Activated CD8-positive, alpha-beta T cell treated with anti-CD3 and anti-CD28 coated beads for 36 hours (primary cell): ENCODE data around the gene KLF1. TPM values are rescaled to one million over a fixed set of nuclear protein-coding genes. Genes with fewer than 3 reads are reported as not detected.
A peak's percentile ranks its signal among the peaks of the same experiment; 100 is the strongest.

Source experiments
- ATAC-seq: fragments of 200-7000 bp; cut with Tn5 transposase; one replicate; pipeline ENCODE4 v1.10.0; 2021; ENCODE audit warnings: mild to moderate bottlenecking, moderate library complexity
- CTCF ChIA-PET: fragments of 350-600 bp; sonication (Branson Sonifier 250); formaldehyde crosslinking; loops from one replicate; lab custom pipeline; 2021; ENCODE audit warnings: antibody characterized with exemption; lab: Charles Lee
- POLR2A ChIA-PET: fragments of 350-600 bp; sonication (Branson Sonifier 250); formaldehyde crosslinking; loops from one replicate; lab custom pipeline; 2021; ENCODE audit warnings: antibody characterized with exemption; lab: Charles Lee
- DNase-seq: peaks from one replicate; pipeline ENCODE4 v3.0.0-alpha.2; 2020
- H3K27ac Mint-ChIP-seq: one replicate; pipeline ENCODE4 v1.8.0; 2021; ENCODE audit warnings: mild to moderate bottlenecking, mixed read lengths
- H3K27me3 Mint-ChIP-seq: one replicate; pipeline ENCODE4 v1.8.0; 2021; ENCODE audit warnings: mixed read lengths
- H3K36me3 Mint-ChIP-seq: one replicate; pipeline ENCODE4 v1.8.0; 2021; ENCODE audit warnings: low read depth, mixed read lengths
- H3K4me1 Mint-ChIP-seq: one replicate; pipeline ENCODE4 v1.8.0; 2021; ENCODE audit warnings: low read depth, mixed read lengths
- H3K4me3 Mint-ChIP-seq: one replicate; pipeline ENCODE4 v1.8.0; 2021; ENCODE audit warnings: mild to moderate bottlenecking, moderate library complexity, mixed read lengths
- H3K9me3 Mint-ChIP-seq: one replicate; pipeline ENCODE4 v1.8.0; 2021; ENCODE audit warnings: mixed read lengths
- intact Hi-C: fragments of 100-400 bp; cut with micrococcal nuclease; formaldehyde crosslinking; loops from one replicate; pipeline ENCODE4 v1.10.0; 2022
- total RNA-seq, 2 experiments: library from RNA; stranded (reverse); gene quantifications; one replicate each; pipeline ENCODE4 v1.2.3, GENCODE V29; 2021
- TF ChIP-seq, protein P1 (sequence below): fragments of 200-600 bp; IDR thresholded peaks from one replicate; pipeline ENCODE4 v1.8.0; 2022; ENCODE audit warnings: antibody characterized with exemption, mild to moderate bottlenecking

The KLF1 gene
- total RNA-seq, 2 experiments from 2014 or later, result 0.32 to 0.38 TPM

- TF ChIP-seq, protein P1, sequence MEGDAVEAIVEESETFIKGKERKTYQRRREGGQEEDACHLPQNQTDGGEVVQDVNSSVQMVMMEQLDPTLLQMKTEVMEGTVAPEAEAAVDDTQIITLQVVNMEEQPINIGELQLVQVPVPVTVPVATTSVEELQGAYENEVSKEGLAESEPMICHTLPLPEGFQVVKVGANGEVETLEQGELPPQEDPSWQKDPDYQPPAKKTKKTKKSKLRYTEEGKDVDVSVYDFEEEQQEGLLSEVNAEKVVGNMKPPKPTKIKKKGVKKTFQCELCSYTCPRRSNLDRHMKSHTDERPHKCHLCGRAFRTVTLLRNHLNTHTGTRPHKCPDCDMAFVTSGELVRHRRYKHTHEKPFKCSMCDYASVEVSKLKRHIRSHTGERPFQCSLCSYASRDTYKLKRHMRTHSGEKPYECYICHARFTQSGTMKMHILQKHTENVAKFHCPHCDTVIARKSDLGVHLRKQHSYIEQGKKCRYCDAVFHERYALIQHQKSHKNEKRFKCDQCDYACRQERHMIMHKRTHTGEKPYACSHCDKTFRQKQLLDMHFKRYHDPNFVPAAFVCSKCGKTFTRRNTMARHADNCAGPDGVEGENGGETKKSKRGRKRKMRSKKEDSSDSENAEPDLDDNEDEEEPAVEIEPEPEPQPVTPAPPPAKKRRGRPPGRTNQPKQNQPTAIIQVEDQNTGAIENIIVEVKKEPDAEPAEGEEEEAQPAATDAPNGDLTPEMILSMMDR, result no peak
- CTCF ChIA-PET, result interaction anchor here (0.9 to 9.0 kb wide), 7 partner anchors 8 to 125 kb away, joined by 3 to 67 read pairs (median 6); partner anchors contain the start of gene GCDH
- Mint-ChIP-seq H3K9me3 (peaks cover 7% of the 10 kb centered on the region), H3K4me3 (peak overlapping the region; percentile 90), H3K36me3 (peaks cover 6% of the 10 kb centered on the region), H3K4me1 (peaks cover 18% of the 10 kb centered on the region), H3K27me3 (no peaks in the 10 kb centered on the region), H3K27ac (no peak overlapping the region)
- POLR2A ChIA-PET, result interaction anchor here (0.6 to 2.6 kb wide), 4 partner anchors 10 to 201 kb away, joined by 3 to 9 read pairs (median 4); partner anchors contain the start of genes DHPS and GET3
- ATAC-seq, result no peak
- no peak for DNase-seq
- intact Hi-C loops, result loop anchor here (10.0 kb wide), 1 partner anchor 52 kb away; the partner anchor contains the start of genes CALR and FARSA
Observed at GRCh38 chr19:12882589-12882988, 4.4 kb downstream of the KLF1 start.

GRCh38 chr19:12881172-12881808, 5.7 kb downstream of the KLF1 start, which contains the start of gene DNASE2:
DNASE2 (minus strand) TSS chr19:12881449; CDS start chr19:12881375, 74 bp downstream.
- TF ChIP-seq, protein P1, result no peak
- intact Hi-C loops, result loop anchor here (10.0 kb wide), 1 partner anchor 54 kb away; the partner anchor contains the start of genes CALR and FARSA
- DNase-seq (peak; percentile 96), ATAC-seq (peak; percentile 73)
- peaks cover 6% of the 10 kb centered on the region for H3K36me3 Mint-ChIP-seq
- H3K27ac Mint-ChIP-seq, result peak within 1 kb of the TSS; percentile 88
- peak within 1 kb of the TSS; percentile 90 for H3K4me3 Mint-ChIP-seq
- H3K9me3 Mint-ChIP-seq, result peaks cover 7% of the 10 kb centered on the region
- no peaks in the 10 kb centered on the region for H3K27me3 Mint-ChIP-seq
- POLR2A ChIA-PET, result interaction anchor here (1.1 to 2.6 kb wide), 4 partner anchors 8 to 58 kb away, joined by 3 to 9 read pairs (median 4); partner anchors contain the start of gene CALR
- peaks cover 16% of the 10 kb centered on the region for H3K4me1 Mint-ChIP-seq
- CTCF ChIA-PET, result interaction anchor here (0.8 to 9.0 kb wide), 11 partner anchors 9 to 124 kb away, joined by 3 to 67 read pairs (median 5); partner anchors contain the start of gene GCDH

DNA sequence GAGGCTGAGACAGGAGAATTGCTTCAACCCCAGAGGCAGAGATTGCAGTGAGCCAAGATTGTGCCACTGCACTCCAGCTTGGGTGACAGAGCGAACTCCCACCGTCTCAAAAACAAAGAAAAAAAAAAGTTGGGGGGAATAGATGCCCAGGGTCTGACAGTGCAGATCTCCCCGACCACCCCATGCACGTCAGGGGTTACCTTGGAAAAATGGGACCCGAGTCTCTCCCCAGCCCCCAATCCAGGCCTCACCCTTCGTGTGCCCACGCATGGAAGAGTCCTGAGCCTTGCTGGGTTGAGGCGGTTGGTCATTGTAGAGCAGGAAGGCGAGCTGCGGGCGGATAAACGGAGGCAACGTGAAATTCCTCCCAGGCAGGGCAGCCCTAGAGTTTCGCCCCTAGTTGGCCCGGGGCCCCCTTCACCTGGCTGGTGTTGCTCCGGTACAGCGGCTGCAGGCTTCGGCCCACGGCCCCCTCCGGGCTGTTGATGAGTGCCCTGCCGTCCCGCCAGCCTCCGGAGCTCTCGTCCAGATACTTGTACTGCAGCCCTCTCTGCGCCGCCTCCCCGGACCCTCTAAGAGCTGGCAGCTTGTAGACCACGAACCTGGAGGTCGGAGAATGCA, 6.3 kb downstream of the KLF1 start:
- intact Hi-C loops, result loop anchor here (10.0 kb wide), 1 partner anchor 54 kb away; the partner anchor contains the start of genes CALR and FARSA
- peak overlapping the region; percentile 90 for H3K4me3 Mint-ChIP-seq
- POLR2A ChIA-PET, result interaction anchor here (1.1 to 2.6 kb wide), 4 partner anchors 8 to 58 kb away, joined by 3 to 9 read pairs (median 4); partner anchors contain the start of gene CALR

DNA sequence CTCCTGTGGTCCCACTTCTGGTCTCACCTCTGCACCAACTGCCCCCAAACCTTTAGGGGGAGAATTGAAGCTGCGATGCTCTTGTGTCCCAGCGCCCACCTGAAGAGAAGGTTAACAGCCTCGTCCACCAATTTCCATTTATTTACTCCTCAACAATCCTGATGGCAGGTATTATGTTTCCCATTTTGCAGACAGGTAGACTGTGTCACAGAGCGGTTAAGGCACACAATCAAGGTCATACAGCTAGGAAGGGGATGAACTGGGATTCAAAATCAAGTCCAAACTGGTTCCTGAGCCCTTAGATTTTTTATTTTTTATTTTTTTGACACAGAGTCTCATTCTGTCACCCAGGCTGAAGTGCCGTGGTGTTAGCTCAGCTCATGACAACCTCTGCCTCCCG, 11.9 kb downstream of the KLF1 start:
- TF ChIP-seq, protein P1, result no peak
- CTCF ChIA-PET, result interaction anchor here (1.3 kb wide), 1 partner anchor 90 kb away, joined by 3 read pairs; no protein-coding TSS in a partner anchor
- Mint-ChIP-seq H3K27me3 (no peaks in the 10 kb centered on the region), H3K4me1 (peaks cover 9% of the 10 kb centered on the region), H3K4me3 (no peak overlapping the region), H3K9me3 (peaks cover 7% of the 10 kb centered on the region), H3K36me3 (peaks cover 30% of the 10 kb centered on the region), H3K27ac (no peak overlapping the region)
- ATAC-seq, result no peak
- POLR2A ChIA-PET, result interaction anchor here (1.3 to 1.4 kb wide), 2 partner anchors 10 to 261 kb away, joined by 3 to 7 read pairs; no protein-coding TSS in a partner anchor
- intact Hi-C loops, result no loop called here
- no peak for DNase-seq

More for the DNA sequence above, 6.3 kb downstream of the KLF1 start:
- TF ChIP-seq, protein P1, result no peak
- Mint-ChIP-seq H3K27ac (peak overlapping the region; percentile 88), H3K4me1 (peaks cover 16% of the 10 kb centered on the region), H3K27me3 (no peaks in the 10 kb centered on the region), H3K9me3 (peaks cover 7% of the 10 kb centered on the region), H3K36me3 (peaks cover 6% of the 10 kb centered on the region)
- CTCF ChIA-PET, result interaction anchor here (1.0 to 9.0 kb wide), 9 partner anchors 8 to 123 kb away, joined by 3 to 67 read pairs (median 6); no protein-coding TSS in a partner anchor
- ATAC-seq (no peak), DNase-seq (peak; percentile 32)
